Upper lobe of right lung (tissue), 1 donor: ENCODE measurements around the gene TP53BP1. TPM values are rescaled to one million over a fixed set of nuclear protein-coding genes. Genes with fewer than 3 reads are reported as not detected.

ENCODE experiments used
- ATAC-seq: fragments of 200-7000 bp; cut with Tn5 transposase; one replicate; pipeline ENCODE4 v1.9.1; 2020; ENCODE audit warnings: mild to moderate bottlenecking, moderate library complexity
- DNase-seq: peaks from one replicate; pipeline ENCODE4 v3.0.0-alpha.2; 2020
- H3K27ac ChIP-seq: fragments of 200-600 bp; one replicate; pipeline ENCODE4 v1.8.0; 2022
- H3K27me3 ChIP-seq: fragments of 200-600 bp; one replicate; pipeline ENCODE4 v1.8.0; 2022; ENCODE audit warnings: mild to moderate bottlenecking
- H3K36me3 ChIP-seq: fragments of 200-600 bp; one replicate; pipeline ENCODE4 v1.8.0; 2022
- H3K4me1 ChIP-seq: fragments of 200-600 bp; one replicate; pipeline ENCODE4 v1.8.0; 2022
- H3K4me3 ChIP-seq: fragments of 200-600 bp; one replicate; pipeline ENCODE4 v1.8.0; 2022; ENCODE audit warnings: mild to moderate bottlenecking
- H3K9me3 ChIP-seq: fragments of 200-600 bp; one replicate; pipeline ENCODE4 v1.8.0; 2022
- CTCF ChIP-seq: fragments of 200-600 bp; IDR thresholded peaks from one replicate; pipeline ENCODE4 v1.8.0; 2022; ENCODE audit warnings: antibody characterized with exemption
- intact Hi-C: fragments of 100-400 bp; cut with DNase I; formaldehyde crosslinking; loops from one replicate; pipeline ENCODE4 v1.11.0; 2022
- total RNA-seq: library from RNA; stranded (reverse); fragmentation: NEBNext Ultra II Directional; extraction: Animal tissue kit (Norgen Biotek cat#: 25700); gene quantifications from one replicate; pipeline ENCODE4 v1.2.1, GENCODE V29; 2021
- donor health status: DM: no; HTN: yes; CAD: no; lungs with severe emphysema.

TP53BP1 gene
- total RNA-seq, 1 donor from 2014 or later, result 27.6 TPM

DNA sequence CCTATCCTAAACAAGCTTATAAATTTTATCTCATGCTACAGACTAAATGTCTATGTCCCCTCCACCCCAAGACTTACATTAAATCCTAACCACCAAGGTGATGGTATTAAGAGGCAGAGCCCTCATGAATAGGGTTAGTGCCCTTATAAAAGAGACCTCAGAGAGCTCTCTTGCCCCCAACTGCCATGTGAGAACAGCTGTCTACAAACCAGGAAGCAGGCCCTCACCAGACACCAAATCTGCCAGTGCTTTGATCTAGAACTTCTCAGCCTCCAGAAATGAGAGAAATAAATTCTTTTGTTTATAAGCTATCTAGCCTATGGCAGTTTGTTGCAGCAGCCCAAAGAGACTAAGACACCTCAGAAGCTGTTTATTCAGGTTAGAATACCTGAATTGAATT lies 58.5 kb downstream of the TP53BP1 start:
- H3K9me3 ChIP-seq, result no peaks in the 10 kb centered on the region
- no peaks in the 10 kb centered on the region for H3K4me1 ChIP-seq
- DNase-seq, result no peak
- no peaks in the 10 kb centered on the region for H3K27me3 ChIP-seq
- ATAC-seq, result no peak
- intact Hi-C loops, result no loop called here
- peaks cover 52% of the 10 kb centered on the region for H3K36me3 ChIP-seq
- no peak overlapping the region for H3K27ac ChIP-seq
- H3K4me3 ChIP-seq, result no peak overlapping the region
- no peak for TF ChIP-seq CTCF

DNA sequence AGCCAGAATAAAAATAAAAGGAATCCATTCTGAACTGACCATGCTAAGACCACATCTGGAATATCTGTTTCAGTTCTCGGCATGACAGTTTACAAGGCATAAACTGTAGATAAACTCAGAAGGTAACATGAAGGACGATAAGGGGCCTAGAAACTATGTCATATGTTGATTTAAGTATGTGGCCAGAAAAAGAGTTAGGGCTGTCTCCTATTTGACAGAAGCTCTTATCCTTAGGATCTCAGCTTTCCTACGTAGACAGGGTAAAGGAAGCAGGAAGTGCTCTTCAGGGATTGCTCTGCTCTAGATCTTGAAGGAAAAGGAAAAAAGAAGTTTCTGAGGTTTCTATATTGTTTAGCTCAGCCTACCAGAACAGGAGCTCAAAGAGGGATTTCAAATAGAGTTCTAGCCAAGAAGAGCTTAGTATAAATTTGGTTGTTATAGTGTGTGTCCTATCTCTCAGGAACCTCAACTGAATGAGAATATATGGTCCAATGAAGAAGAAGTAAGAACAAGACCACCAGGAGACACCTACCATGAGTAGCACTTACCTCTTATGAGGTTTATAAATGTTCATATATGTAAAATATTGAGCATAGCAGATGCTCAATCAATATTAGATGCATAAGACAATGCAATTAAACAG lies 59.2 kb downstream of the TP53BP1 start:
- no peak for TF ChIP-seq CTCF
- Histone ChIP-seq H3K27me3 (no peaks in the 10 kb centered on the region), H3K27ac (no peak overlapping the region), H3K4me3 (no peak overlapping the region), H3K9me3 (no peaks in the 10 kb centered on the region), H3K36me3 (peaks cover 52% of the 10 kb centered on the region), H3K4me1 (no peaks in the 10 kb centered on the region)
- intact Hi-C loops, result no loop called here
- no peak for DNase-seq
- no peak for ATAC-seq

DNA sequence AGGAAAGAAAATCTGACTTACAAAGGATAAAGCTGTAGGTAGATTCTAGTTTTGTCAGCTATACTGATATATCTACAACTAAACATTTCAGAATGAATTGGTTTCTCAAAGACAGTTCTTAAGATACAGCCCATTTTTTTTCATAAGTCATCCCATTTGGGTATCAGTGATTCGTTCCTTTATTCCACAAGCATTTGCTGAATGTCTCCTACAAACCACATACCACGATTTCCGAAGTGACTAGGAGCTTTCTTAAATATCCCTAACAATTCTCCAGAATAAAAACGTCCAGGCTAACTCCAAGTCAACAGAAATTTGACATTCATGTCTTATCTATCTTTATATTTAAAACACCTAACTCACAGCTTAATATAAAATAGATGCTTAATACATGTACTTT lies 59.8 kb downstream of the TP53BP1 start:
- H3K36me3 ChIP-seq, result peaks cover 54% of the 10 kb centered on the region
- DNase-seq (no peak), ATAC-seq (no peak)
- no peak overlapping the region for H3K4me3 ChIP-seq
- H3K27me3 ChIP-seq, result no peaks in the 10 kb centered on the region
- intact Hi-C loops, result no loop called here
- H3K27ac ChIP-seq, result no peak overlapping the region
- H3K4me1 ChIP-seq, result no peaks in the 10 kb centered on the region
- TF ChIP-seq CTCF, result no peak
- no peaks in the 10 kb centered on the region for H3K9me3 ChIP-seq

- H3K4me1 ChIP-seq, result no peaks in the 10 kb centered on the region
- TF ChIP-seq CTCF, result no peak
- H3K9me3 ChIP-seq, result no peaks in the 10 kb centered on the region
- no peaks in the 10 kb centered on the region for H3K27me3 ChIP-seq
- H3K36me3 ChIP-seq, result peaks cover 50% of the 10 kb centered on the region
- no peak overlapping the region for H3K4me3 ChIP-seq
- ATAC-seq, result no peak
- H3K27ac ChIP-seq, result no peak overlapping the region
- intact Hi-C loops, result no loop called here
- no peak for DNase-seq
Observed at GRCh38 chr15:43429687-43430086, 63.3 kb downstream of the TP53BP1 start.

DNA sequence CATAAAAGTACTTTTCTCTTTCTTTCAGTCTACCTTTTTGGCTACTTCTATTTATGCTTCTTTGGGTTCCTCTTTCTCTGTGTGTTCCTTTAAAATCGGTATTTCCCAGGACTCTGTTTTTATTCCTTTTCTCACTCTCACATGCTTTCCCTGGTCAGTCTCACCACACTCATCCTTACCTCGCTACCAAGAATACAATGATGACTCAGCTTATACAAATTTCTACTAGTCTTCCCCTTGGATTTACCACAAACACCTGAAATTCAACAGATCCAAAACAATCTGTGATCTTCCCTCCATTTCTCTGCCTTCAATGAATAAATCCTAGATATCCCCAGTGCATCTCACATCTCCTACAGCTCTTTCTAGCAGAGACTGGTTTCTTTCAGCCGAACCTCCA lies 69.2 kb downstream of the TP53BP1 start:
- Histone ChIP-seq H3K9me3 (no peaks in the 10 kb centered on the region), H3K4me3 (no peak overlapping the region), H3K27me3 (no peaks in the 10 kb centered on the region), H3K4me1 (no peaks in the 10 kb centered on the region), H3K36me3 (peaks cover 59% of the 10 kb centered on the region), H3K27ac (no peak overlapping the region)
- no peak for ATAC-seq
- intact Hi-C loops, result no loop called here
- no peak for TF ChIP-seq CTCF
- no peak for DNase-seq

GRCh38 chr15:43420876-43421275 lies 72.1 kb downstream of the TP53BP1 start:
- ATAC-seq, result no peak
- H3K4me1 ChIP-seq, result no peaks in the 10 kb centered on the region
- intact Hi-C loops, result no loop called here
- no peak for TF ChIP-seq CTCF
- no peaks in the 10 kb centered on the region for H3K27me3 ChIP-seq
- H3K27ac ChIP-seq, result no peak overlapping the region
- DNase-seq, result no peak
- H3K9me3 ChIP-seq, result no peaks in the 10 kb centered on the region
- no peak overlapping the region for H3K4me3 ChIP-seq
- peaks cover 65% of the 10 kb centered on the region for H3K36me3 ChIP-seq
